ENCODE results near the gene TRIM36.

TRIM36 gene

DNA sequence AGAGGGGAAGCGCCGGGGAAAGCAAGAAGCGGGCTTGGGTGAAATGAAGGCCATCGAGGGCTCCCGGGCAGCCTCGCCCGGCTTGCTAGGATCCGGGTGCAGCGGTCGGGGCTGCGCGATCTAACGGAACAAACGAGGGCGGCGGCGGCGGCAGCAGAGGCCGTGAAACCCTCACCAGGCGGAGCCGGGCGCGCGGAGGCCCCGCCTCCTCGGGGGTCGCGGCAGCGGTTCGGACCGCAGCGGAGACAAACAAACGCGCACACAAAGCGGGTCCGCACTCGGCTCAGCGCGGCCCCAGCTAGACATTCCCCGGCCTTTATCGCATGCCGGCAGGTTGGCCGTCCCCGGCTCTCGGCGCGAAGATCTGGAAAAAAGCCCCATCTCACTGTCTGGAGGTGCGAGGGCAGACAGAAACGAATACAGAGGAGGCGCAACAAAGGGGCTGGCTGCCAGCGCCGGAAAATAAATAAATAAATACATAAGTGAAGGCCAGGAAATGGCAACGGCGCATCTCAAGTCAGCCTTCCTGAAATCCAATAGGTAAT is 10.5 kb upstream of the TRIM36 start:
- Histone ChIP-seq H3K27me3 (ENCODE audit: control insufficient read depth, low read length) (peaks cover 38% of the 10 kb centered on the region), H3K4me1 (ENCODE audit: control insufficient read depth, low read length) (peaks cover 12% of the 10 kb centered on the region), H4K20me1 (ENCODE audit: control insufficient read depth, insufficient read depth, low read depth, low read length) (no peaks in the 10 kb centered on the region), H3K4me3 (ENCODE audit: low read length) (peak overlapping the region; percentile 71), H3F3A (ENCODE audit: control insufficient read depth, insufficient read depth) (peaks cover 9% of the 10 kb centered on the region), H3K27ac (ENCODE audit: low read depth, low read length) (no peak overlapping the region), H3K79me2 (ENCODE audit: control insufficient read depth, low read length) (no peaks in the 10 kb centered on the region), H3K9me2 (replicated peaks; ENCODE audit: control insufficient read depth, low read length) (no peaks in the 10 kb centered on the region), H3K9me3 (ENCODE audit: control insufficient read depth, insufficient read depth, low read length) (no peaks in the 10 kb centered on the region), H3K36me3 (ENCODE audit: control insufficient read depth, low read length) (no peaks in the 10 kb centered on the region), H3K4me2 (ENCODE audit: low read length) (peak overlapping the region; percentile 70)
- peak; percentile 83; the same call in 1 of the 2 replicates for TF ChIP-seq EZH2phosphoT487 (IDR thresholded peaks at IDR 0.05; ENCODE audit: borderline replicate concordance, low read length)
- TF ChIP-seq CTCF (IDR thresholded peaks at IDR 0.05; ENCODE audit: low read depth, low read length, poor library complexity, severe bottlenecking) = no peak

- no peaks in the 10 kb centered on the region for H4K20me1 ChIP-seq (ENCODE audit: control insufficient read depth, insufficient read depth, low read depth, low read length)
- H3K9me3 ChIP-seq (ENCODE audit: control insufficient read depth, insufficient read depth, low read length) = no peaks in the 10 kb centered on the region
- no peaks in the 10 kb centered on the region for H3K36me3 ChIP-seq (ENCODE audit: control insufficient read depth, low read length)
- H3K4me2 ChIP-seq (ENCODE audit: low read length) = peak overlapping the region; percentile 70
- no peaks in the 10 kb centered on the region for H3K79me2 ChIP-seq (ENCODE audit: control insufficient read depth, low read length)
- no peaks in the 10 kb centered on the region for H3K9me2 ChIP-seq (replicated peaks; ENCODE audit: control insufficient read depth, low read length)
- H3K27ac ChIP-seq (ENCODE audit: low read depth, low read length) = no peak overlapping the region
- H3K4me1 ChIP-seq (ENCODE audit: control insufficient read depth, low read length) = peaks cover 12% of the 10 kb centered on the region
- H3K27me3 ChIP-seq (ENCODE audit: control insufficient read depth, low read length) = peaks cover 38% of the 10 kb centered on the region
- H3F3A ChIP-seq (ENCODE audit: control insufficient read depth, insufficient read depth) = peaks cover 9% of the 10 kb centered on the region
- H3K4me3 ChIP-seq (ENCODE audit: low read length) = peak overlapping the region; percentile 71
- TF ChIP-seq CTCF (IDR thresholded peaks at IDR 0.05; ENCODE audit: low read depth, low read length, poor library complexity, severe bottlenecking) (no peak), EZH2phosphoT487 (IDR thresholded peaks at IDR 0.05; ENCODE audit: borderline replicate concordance, low read length) (no peak)
These were observed 9.9 kb upstream of the TRIM36 start for GRCh38 chr5:115179394-115180164.

DNA sequence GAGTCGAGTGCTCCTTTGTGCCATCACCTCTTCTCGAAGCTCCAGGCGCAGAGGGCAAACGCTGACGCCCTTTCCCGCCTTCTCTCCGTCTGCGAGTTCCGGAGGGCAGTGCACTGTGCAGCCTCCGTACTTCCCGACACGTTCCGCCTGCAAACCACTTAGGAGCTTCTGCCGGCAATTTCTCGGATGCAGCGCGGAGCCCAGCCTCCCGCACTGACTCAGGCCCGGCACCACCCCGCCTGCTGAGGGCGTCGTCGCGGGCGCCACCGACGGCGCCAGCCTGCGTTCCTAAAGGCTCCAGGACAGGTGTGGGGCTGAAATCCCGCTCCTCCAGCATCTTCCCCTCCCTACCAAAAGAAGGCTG is 9.3 kb upstream of the TRIM36 start:
- Histone ChIP-seq H3K79me2 (ENCODE audit: control insufficient read depth, low read length) (no peaks in the 10 kb centered on the region), H3K9me3 (ENCODE audit: control insufficient read depth, insufficient read depth, low read length) (no peaks in the 10 kb centered on the region), H3K4me3 (ENCODE audit: low read length) (peak overlapping the region; percentile 71; the same call in 1 of the 2 replicates), H3K36me3 (ENCODE audit: control insufficient read depth, low read length) (no peaks in the 10 kb centered on the region), H3K9me2 (replicated peaks; ENCODE audit: control insufficient read depth, low read length) (no peaks in the 10 kb centered on the region), H3K4me2 (ENCODE audit: low read length) (peak overlapping the region; percentile 70), H3K27ac (ENCODE audit: low read depth, low read length) (no peak overlapping the region), H3K4me1 (ENCODE audit: control insufficient read depth, low read length) (peaks cover 12% of the 10 kb centered on the region), H3F3A (ENCODE audit: control insufficient read depth, insufficient read depth) (peaks cover 9% of the 10 kb centered on the region), H4K20me1 (ENCODE audit: control insufficient read depth, insufficient read depth, low read depth, low read length) (no peaks in the 10 kb centered on the region), H3K27me3 (ENCODE audit: control insufficient read depth, low read length) (peaks cover 38% of the 10 kb centered on the region)
- TF ChIP-seq CTCF (IDR thresholded peaks at IDR 0.05; ENCODE audit: low read depth, low read length, poor library complexity, severe bottlenecking) = no peak
- TF ChIP-seq EZH2phosphoT487 (IDR thresholded peaks at IDR 0.05; ENCODE audit: borderline replicate concordance, low read length) = no peak
